ENCODE measurements around the gene RMRP.
"Not testable (repeated sequence)": the region's sequence is repeated elsewhere in the genome, so short reads cannot be mapped to it uniquely, and the experiment has no call there.

The RMRP gene

GRCh38 chr9:35617548-35617947 lies 40.3 kb downstream of the RMRP start:
- no peak for DNase-seq (ENCODE audit: low read depth)
- H3K4me3 ChIP-seq (ENCODE audit: low read length): peak overlapping the region; percentile 46
- no peak for TF ChIP-seq CTCF (conservative IDR thresholded peaks at IDR 0.05; ENCODE audit: low read depth, low read length)

- DNase-seq (ENCODE audit: low read depth): peak; percentile 11
- peak; percentile 14 for TF ChIP-seq CTCF (conservative IDR thresholded peaks at IDR 0.05; ENCODE audit: low read depth, low read length)
- H3K4me3 ChIP-seq (ENCODE audit: low read length): peak overlapping the region; percentile 46
Measured at GRCh38 chr9:35616681-35617459, 40.9 kb downstream of the RMRP start.

GRCh38 chr9:35615981-35616680 lies 41.7 kb downstream of the RMRP start:
- no peak overlapping the region for H3K4me3 ChIP-seq (ENCODE audit: low read length)
- TF ChIP-seq CTCF (conservative IDR thresholded peaks at IDR 0.05; ENCODE audit: low read depth, low read length): no peak
- DNase-seq (ENCODE audit: low read depth): no peak

GRCh38 chr9:35612843-35613242 lies 45.0 kb downstream of the RMRP start:
- no peak for DNase-seq (ENCODE audit: low read depth)
- no peak overlapping the region for H3K4me3 ChIP-seq (ENCODE audit: low read length)
- no peak for TF ChIP-seq CTCF (conservative IDR thresholded peaks at IDR 0.05; ENCODE audit: low read depth, low read length)

- not testable (repeated sequence) for DNase-seq (ENCODE audit: low read depth); H3K4me3 ChIP-seq (ENCODE audit: low read length)
Measured at GRCh38 chr9:35612066-35612465, 45.8 kb downstream of the RMRP start.

- no peak overlapping the region for H3K4me3 ChIP-seq (ENCODE audit: low read length)
- peak; percentile 81 for TF ChIP-seq CTCF (conservative IDR thresholded peaks at IDR 0.05; ENCODE audit: low read depth, low read length)
Measured at GRCh38 chr9:35611230-35611797, 46.5 kb downstream of the RMRP start.

GRCh38 chr9:35609820-35610163 lies 48.0 kb downstream of the RMRP start:
- DNase-seq (ENCODE audit: low read depth): no peak
- no peak for TF ChIP-seq CTCF (conservative IDR thresholded peaks at IDR 0.05; ENCODE audit: low read depth, low read length)
- no peak overlapping the region for H3K4me3 ChIP-seq (ENCODE audit: low read length)

More at GRCh38 chr9:35611230-35611797, 46.5 kb downstream of the RMRP start:
- no peak for DNase-seq (ENCODE audit: low read depth)
